Measurements from ENCODE around the gene PRR14. TPM values are rescaled to one million over a fixed set of nuclear protein-coding genes. Genes with fewer than 3 reads are reported as not detected.

PRR14 gene
- total RNA-seq, 1 experiment from 2014 or later = 77.6 TPM

GRCh38 chr16:30644334-30644830, 6.4 kb upstream of the PRR14 start:
- no TSS peak for BruUV-seq (replicated peaks)
- Histone ChIP-seq H3K36me3 (ENCODE audit: control insufficient read depth, insufficient read depth, low read length) (no peaks in the 10 kb centered on the region), H3K4me1 (ENCODE audit: control insufficient read depth, insufficient read depth, low read length) (no peaks in the 10 kb centered on the region), H3K9me3 (ENCODE audit: control insufficient read depth, insufficient read depth, low read depth, low read length) (no peaks in the 10 kb centered on the region), H3K27me3 (ENCODE audit: control insufficient read depth, insufficient read depth, low read length) (no peaks in the 10 kb centered on the region), H3K4me3 (ENCODE audit: low read depth in 2 of 2, low read length in 2 of 2) (no peak overlapping the region), H3K27ac (ENCODE audit: low read length) (no peak overlapping the region)
- POLR2A ChIA-PET = interaction anchor here (0.6 kb wide), 1 partner anchor 23 kb away, joined by 9 read pairs; no protein-coding TSS in a partner anchor
- intact Hi-C loops (cut with micrococcal nuclease; ENCODE audit: unreplicated experiment) (no loop called here), in situ Hi-C loops (cut with HindIII; ENCODE audit: low pct_unique_long_range_greater_than_20kb, low sequenced_read_pairs) (no loop called here)
- TF ChIP-seq CTCF (IDR thresholded peaks at IDR 0.05) (no peak), POLR2AphosphoS5 (IDR thresholded peaks at IDR 0.05; ENCODE audit: low read depth, low read length) (no peak), TCF7L2 (IDR thresholded peaks at IDR 0.05; ENCODE audit: low read depth, low read length) (no peak), SIN3A (IDR thresholded peaks at IDR 0.05; ENCODE audit: borderline replicate concordance, insufficient read depth, low read depth, low read length) (no peak), REST (IDR thresholded peaks at IDR 0.05; ENCODE audit: insufficient read depth in 1 of 2, low read depth in 2 of 2, low read length in 1 of 2) (no peak)
- DNase-seq (ENCODE audit: low read depth, low spot score) = no peak
- CTCF ChIA-PET = interaction anchor here (0.7 kb wide), 1 partner anchor 49 kb away, joined by 3 read pairs; no protein-coding TSS in a partner anchor
- no peak for ATAC-seq

- Histone ChIP-seq H3K36me3 (ENCODE audit: control insufficient read depth, insufficient read depth, low read length) (no peaks in the 10 kb centered on the region), H3K4me1 (ENCODE audit: control insufficient read depth, insufficient read depth, low read length) (no peaks in the 10 kb centered on the region), H3K27me3 (ENCODE audit: control insufficient read depth, insufficient read depth, low read length) (no peaks in the 10 kb centered on the region), H3K4me3 (ENCODE audit: low read depth in 2 of 2, low read length in 2 of 2) (no peak overlapping the region), H3K27ac (ENCODE audit: low read length) (no peak overlapping the region), H3K9me3 (ENCODE audit: control insufficient read depth, insufficient read depth, low read depth, low read length) (no peaks in the 10 kb centered on the region)
- ChIA-PET POLR2A (no interaction called here), CTCF (no interaction called here)
- ATAC-seq = no peak
- intact Hi-C loops (cut with micrococcal nuclease; ENCODE audit: unreplicated experiment) (no loop called here), in situ Hi-C loops (cut with HindIII; ENCODE audit: low pct_unique_long_range_greater_than_20kb, low sequenced_read_pairs) (no loop called here)
- no TSS peak for BruUV-seq (replicated peaks)
- TF ChIP-seq POLR2AphosphoS5 (IDR thresholded peaks at IDR 0.05; ENCODE audit: low read depth, low read length) (no peak), CTCF (IDR thresholded peaks at IDR 0.05) (no peak)
- no peak for DNase-seq (ENCODE audit: low read depth, low spot score)
Measured at GRCh38 chr16:30645727-30646126, 5.0 kb upstream of the PRR14 start.

All from Panc1 (cell line).